T-helper 9 cell (primary cell): ENCODE results near the gene VWC2.

Source experiments
- DNase-seq: peaks from one replicate; pipeline ENCODE4 v3.0.0-alpha.2; 2020
- total RNA-seq, 2 donors: gene quantifications; one replicate each; lab custom pipeline; 2026; lab: John Stamatoyannopoulos, UW

The VWC2 gene
- 0 to 0.24 reads per million in 2 donors for total RNA-seq

GRCh38 chr7:49773218-49773935, at the start of gene VWC2:
TSS of gene VWC2 (plus strand) at chr7:49773638. CDS start at chr7:49775436, 1,798 bp downstream.
- no peak for DNase-seq

GRCh38 chr7:49724071-49724470, 49.4 kb upstream of the VWC2 start:
- no peak for DNase-seq

- no peak for DNase-seq
These were observed 41.6 kb upstream of the VWC2 start for GRCh38 chr7:49731836-49732235.

GRCh38 chr7:49762666-49763065, 10.8 kb upstream of the VWC2 start:
- DNase-seq = no peak

GRCh38 chr7:49763791-49764190, 9.6 kb upstream of the VWC2 start:
- no peak for DNase-seq

- DNase-seq = no peak
These were observed 6.5 kb upstream of the VWC2 start for GRCh38 chr7:49766966-49767365.

GRCh38 chr7:49767719-49768118, 5.7 kb upstream of the VWC2 start:
- DNase-seq = no peak

- no peak for DNase-seq
These were observed 5.2 kb upstream of the VWC2 start for GRCh38 chr7:49768254-49768653.

GRCh38 chr7:49768835-49769234, 4.6 kb upstream of the VWC2 start:
- no peak for DNase-seq

- no peak for DNase-seq
These were observed 4.1 kb upstream of the VWC2 start for GRCh38 chr7:49769285-49769857.

GRCh38 chr7:49770838-49771237, 2.6 kb upstream of the VWC2 start:
- no peak for DNase-seq

GRCh38 chr7:49771427-49772176, 1.8 kb upstream of the VWC2 start:
- no peak for DNase-seq

GRCh38 chr7:49772916-49773217, 571 bp upstream of the VWC2 start:
- DNase-seq = no peak

GRCh38 chr7:49773936-49774458, 559 bp downstream of the VWC2 start:
- no peak for DNase-seq

GRCh38 chr7:49774459-49775064, 1.1 kb downstream of the VWC2 start:
- no peak for DNase-seq

GRCh38 chr7:49775065-49775948, 1.9 kb downstream of the VWC2 start:
- no peak for DNase-seq

GRCh38 chr7:49775949-49776443, 2.6 kb downstream of the VWC2 start:
- DNase-seq = no peak

GRCh38 chr7:49776994-49777393, 3.6 kb downstream of the VWC2 start:
- no peak for DNase-seq

- no peak for DNase-seq
These were observed 5.4 kb downstream of the VWC2 start for GRCh38 chr7:49778731-49779270.

GRCh38 chr7:49780953-49781352, 7.5 kb downstream of the VWC2 start:
- no peak for DNase-seq

GRCh38 chr7:49781996-49782395, 8.6 kb downstream of the VWC2 start:
- DNase-seq = no peak

GRCh38 chr7:49783446-49783845, 10.0 kb downstream of the VWC2 start:
- no peak for DNase-seq
